Neural crest cell (in vitro differentiated cells): ENCODE data around the gene SNAPIN. TPM values are rescaled to one million over a fixed set of nuclear protein-coding genes. Genes with fewer than 3 reads are reported as not detected.

Experiments
- DNase-seq: peaks from one replicate; pipeline ENCODE4 v3.0.0; 2021; ENCODE audit warnings: low read depth, mixed read lengths, low spot score
- H3K27ac Mint-ChIP-seq: one replicate; pipeline ENCODE4 v1.8.0; 2021; ENCODE audit warnings: mild to moderate bottlenecking, mixed read lengths; ENCODE audit not compliant: unreplicated experiment
- H3K27me3 Mint-ChIP-seq: 2 replicates; pipeline ENCODE4 v1.8.0; 2021; ENCODE audit warnings: low read depth, mild to moderate bottlenecking, mixed read lengths
- H3K36me3 Mint-ChIP-seq: 2 replicates; pipeline ENCODE4 v1.8.0; 2021; ENCODE audit warnings: low read depth, mild to moderate bottlenecking, mixed read lengths
- H3K4me1 Mint-ChIP-seq: 2 replicates; pipeline ENCODE4 v1.8.0; 2021; ENCODE audit warnings: mixed read lengths
- H3K4me3 Mint-ChIP-seq: one replicate; pipeline ENCODE4 v1.8.0; 2021; ENCODE audit warnings: mild to moderate bottlenecking, mixed read lengths
- H3K9me3 Mint-ChIP-seq: 2 replicates; pipeline ENCODE4 v1.8.0; 2021; ENCODE audit warnings: mixed read lengths
- CTCF ChIP-seq: fragments of 200-600 bp; sonication (generic); conservative IDR thresholded peaks from 2 replicates; pipeline ENCODE4 v1.5.0; 2021; ENCODE audit warnings: antibody characterized with exemption, mild to moderate bottlenecking
- total RNA-seq: library from RNA; stranded (reverse); gene quantifications from 2 replicates; pipeline ENCODE4 v1.2.1, GENCODE V29; 2021

The SNAPIN gene
- total RNA-seq, 1 donor from 2014 or later: 55.4 TPM

- Mint-ChIP-seq H3K36me3 (peaks cover 5% of the 10 kb centered on the region), H3K27ac (peak overlapping the region; percentile 94), H3K27me3 (no peaks in the 10 kb centered on the region), H3K4me1 (peaks cover 17% of the 10 kb centered on the region), H3K4me3 (peak overlapping the region; percentile 97), H3K9me3 (no peaks in the 10 kb centered on the region)
- TF ChIP-seq CTCF: no peak
- DNase-seq: no peak
Observed at GRCh38 chr1:153659175-153659534, 652 bp downstream of the SNAPIN start.

- Mint-ChIP-seq H3K9me3 (no peaks in the 10 kb centered on the region), H3K27ac (peak overlapping the region; percentile 94), H3K36me3 (peaks cover 7% of the 10 kb centered on the region), H3K4me1 (peaks cover 17% of the 10 kb centered on the region), H3K4me3 (peak overlapping the region; percentile 97), H3K27me3 (no peaks in the 10 kb centered on the region)
- no peak for TF ChIP-seq CTCF
- DNase-seq: no peak
Observed at GRCh38 chr1:153659656-153660055, 1.2 kb downstream of the SNAPIN start.

- H3K27ac Mint-ChIP-seq: no peak overlapping the region
- H3K27me3 Mint-ChIP-seq: no peaks in the 10 kb centered on the region
- no peaks in the 10 kb centered on the region for H3K9me3 Mint-ChIP-seq
- peaks cover 14% of the 10 kb centered on the region for H3K36me3 Mint-ChIP-seq
- no peak for DNase-seq
- no peak for TF ChIP-seq CTCF
- H3K4me3 Mint-ChIP-seq: peak overlapping the region; percentile 71
- H3K4me1 Mint-ChIP-seq: peaks cover 17% of the 10 kb centered on the region
Observed at GRCh38 chr1:153661111-153661708, 2.7 kb downstream of the SNAPIN start.

GRCh38 chr1:153662269-153662668 is 3.8 kb downstream of the SNAPIN start:
- Mint-ChIP-seq H3K4me1 (peaks cover 17% of the 10 kb centered on the region), H3K4me3 (peak overlapping the region; percentile 8), H3K27ac (no peak overlapping the region), H3K9me3 (no peaks in the 10 kb centered on the region), H3K36me3 (peaks cover 14% of the 10 kb centered on the region), H3K27me3 (no peaks in the 10 kb centered on the region)
- TF ChIP-seq CTCF: no peak
- no peak for DNase-seq

- DNase-seq: no peak
- no peak overlapping the region for H3K4me3 Mint-ChIP-seq
- H3K27me3 Mint-ChIP-seq: no peaks in the 10 kb centered on the region
- no peak for TF ChIP-seq CTCF
- H3K27ac Mint-ChIP-seq: no peak overlapping the region
- H3K9me3 Mint-ChIP-seq: no peaks in the 10 kb centered on the region
- peaks cover 20% of the 10 kb centered on the region for H3K36me3 Mint-ChIP-seq
- peaks cover 24% of the 10 kb centered on the region for H3K4me1 Mint-ChIP-seq
Observed at GRCh38 chr1:153663211-153663610, 4.7 kb downstream of the SNAPIN start.
